Right renal cortex interstitium (tissue), 3 donors: ENCODE data around the gene B4GALNT1. TPM values are rescaled to one million over a fixed set of nuclear protein-coding genes. Genes with fewer than 3 reads are reported as not detected.

Experiments used
- DNase-seq, 3 donors: peaks; one replicate each; pipeline ENCODE4 v3.0.0-alpha.2; 2013; ENCODE audit warnings: low read depth in 3 of 3, low spot score in 2 of 3
- polyA plus RNA-seq, 3 donors: library from polyadenylated mRNA; unstranded; fragments of 120-200 nt; gene quantifications; one replicate each; pipeline ENCODE4 v1.2.1, GENCODE V29; 2013; ENCODE audit not compliant: insufficient read length in 3 of 3

B4GALNT1 gene
- polyA plus RNA-seq, 3 donors: 0.37 to 0.75 (median 0.64) TPM

DNA sequence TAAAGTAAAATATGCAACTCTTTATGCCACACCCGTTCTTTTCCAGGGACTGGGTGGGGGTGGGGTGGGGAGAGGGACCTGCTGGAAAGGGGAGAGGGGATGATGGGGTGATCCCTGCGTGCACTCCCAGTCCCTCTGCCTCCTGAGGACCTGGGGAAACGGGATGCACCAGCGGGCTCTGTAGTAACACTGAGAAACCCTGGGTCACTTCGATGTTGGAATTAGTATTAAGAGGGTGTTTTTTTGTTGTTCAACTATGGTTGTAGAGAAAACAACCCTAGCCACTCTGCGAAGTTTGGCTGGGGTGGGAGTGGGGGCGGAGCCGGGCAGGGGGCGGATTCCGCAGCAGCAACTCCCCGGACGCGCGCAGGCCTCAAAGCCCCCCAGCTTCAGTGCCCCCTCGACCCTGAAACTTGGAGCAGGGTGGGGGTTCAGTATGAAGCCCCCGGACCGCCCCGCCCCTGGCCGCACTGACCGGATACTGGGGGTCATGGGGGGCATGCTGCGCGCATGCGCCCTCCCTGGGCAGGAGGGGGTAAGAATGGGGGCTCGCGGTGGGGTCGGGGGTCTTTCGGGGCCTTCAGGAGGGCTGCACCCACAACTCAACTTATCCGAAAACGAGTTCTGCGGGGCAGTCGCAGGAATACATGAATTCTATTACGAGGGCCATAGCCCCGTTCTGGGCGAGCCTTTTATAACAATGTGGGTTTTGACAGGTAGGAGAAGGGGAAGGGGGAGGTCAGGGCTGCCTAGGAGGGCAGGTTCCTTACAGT is 23.0 kb downstream of the B4GALNT1 start:
- no peak for DNase-seq

GRCh38 chr12:57609101-57609780 is 23.8 kb downstream of the B4GALNT1 start:
- no peak for DNase-seq

- DNase-seq: no peak
These were observed 24.9 kb downstream of the B4GALNT1 start for GRCh38 chr12:57607958-57608663.

- DNase-seq: no peak
These were observed 26.2 kb downstream of the B4GALNT1 start for GRCh38 chr12:57606821-57607220.

DNA sequence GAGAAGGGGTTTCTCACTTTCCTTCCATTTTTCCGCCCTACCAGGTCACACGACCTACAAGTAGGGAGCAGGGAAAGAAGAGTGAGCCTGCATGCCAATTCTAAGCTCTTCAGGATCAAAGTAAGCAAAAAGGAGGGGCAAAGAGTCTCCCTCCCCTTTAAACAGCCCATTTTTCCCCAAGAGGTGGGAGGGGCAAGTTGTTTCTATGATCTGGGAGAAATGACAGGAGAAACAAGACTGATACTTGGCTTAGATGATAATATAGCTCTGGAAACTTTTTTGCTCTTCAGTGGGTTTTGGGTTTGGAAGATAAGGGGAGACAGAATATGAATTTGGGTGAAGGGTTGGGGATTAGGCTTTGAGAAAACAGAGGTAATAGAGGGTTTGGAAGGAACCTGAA is 26.6 kb downstream of the B4GALNT1 start:
- no peak for DNase-seq

DNA sequence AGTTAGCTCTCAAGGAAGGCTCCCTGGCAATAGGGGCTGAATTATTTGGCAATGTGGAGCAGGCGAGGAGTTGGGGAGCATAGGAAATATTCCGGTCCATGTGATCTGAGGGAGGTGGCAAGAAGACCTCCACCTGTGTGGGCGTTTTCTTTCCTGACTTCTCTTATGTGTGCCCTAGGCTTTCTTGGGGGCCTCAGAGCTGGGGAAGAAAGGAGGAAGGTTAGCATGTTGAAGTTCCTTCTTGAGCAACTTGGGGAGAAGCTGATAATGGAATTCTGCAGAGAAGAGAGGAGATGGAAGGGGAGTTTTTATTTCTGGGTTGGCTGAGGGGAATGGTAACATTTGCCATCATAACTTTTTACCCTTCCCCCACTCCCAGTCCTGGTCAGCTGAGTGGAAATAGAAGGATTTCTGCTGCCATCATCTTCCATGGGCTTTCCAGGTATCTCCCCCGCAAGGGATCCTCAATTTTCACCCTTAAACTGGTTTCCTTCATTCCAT is 27.1 kb downstream of the B4GALNT1 start:
- DNase-seq: no peak

- no peak for DNase-seq
These were observed 27.8 kb downstream of the B4GALNT1 start for GRCh38 chr12:57604992-57605810.

GRCh38 chr12:57604454-57604991 is 28.5 kb downstream of the B4GALNT1 start, which contains the start of gene DTX3:
Gene DTX3 (plus strand): TSS chr12:57604824. CDS start chr12:57606518, 1,694 bp downstream.
- no peak for DNase-seq

DNA sequence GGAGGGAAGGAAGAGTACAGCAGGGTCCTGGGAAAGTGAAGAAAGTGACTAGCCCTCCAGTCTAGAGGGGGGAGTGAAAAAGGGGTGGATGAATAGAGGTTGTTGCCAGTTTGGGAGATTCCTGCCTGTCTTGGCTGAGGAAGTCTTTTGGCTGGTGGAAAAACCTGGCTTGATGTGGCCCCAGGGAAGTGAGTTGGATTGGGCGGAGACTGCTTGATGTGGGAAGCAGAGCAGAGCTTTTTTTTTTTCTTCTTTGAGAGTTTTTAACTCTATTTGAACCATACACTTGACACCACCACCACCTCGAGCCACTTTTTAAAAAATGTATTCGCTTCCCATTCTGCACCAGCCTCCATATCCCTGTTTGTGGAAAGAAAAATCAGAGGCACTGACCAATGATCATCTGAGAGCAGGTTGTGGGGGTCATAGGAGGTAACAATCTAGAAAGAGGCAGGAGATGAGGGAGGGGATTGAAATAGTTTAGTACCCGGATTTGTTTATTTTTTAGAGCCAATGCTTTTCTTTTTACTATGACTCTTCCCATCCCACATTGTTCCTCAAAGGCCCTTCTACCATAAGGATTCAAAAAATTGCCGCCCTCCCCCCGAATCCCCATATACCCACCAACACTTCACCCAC is 29.1 kb downstream of the B4GALNT1 start:
- DNase-seq: no peak

DNA sequence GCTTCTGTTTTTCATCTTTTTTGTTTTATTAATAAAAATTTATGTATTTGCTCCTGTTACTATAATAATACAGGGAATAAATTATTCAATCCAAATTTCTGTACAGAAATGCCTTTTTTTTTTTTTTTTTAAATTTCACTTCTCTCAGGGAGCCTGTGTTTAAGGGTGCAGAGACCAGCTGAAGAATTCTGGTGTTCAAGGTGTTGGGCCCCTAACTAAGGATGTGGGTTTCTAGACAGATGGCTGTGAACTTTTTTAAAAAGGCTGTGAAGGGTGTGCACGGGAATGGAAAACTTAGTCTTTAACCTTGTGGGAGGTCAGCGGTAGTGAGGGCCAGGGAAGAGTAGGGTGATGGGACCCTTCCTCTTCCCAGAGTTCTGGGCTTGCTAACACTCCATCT is 29.7 kb downstream of the B4GALNT1 start:
- DNase-seq: no peak

GRCh38 chr12:57602544-57602943 is 30.5 kb downstream of the B4GALNT1 start:
- DNase-seq: no peak

DNA sequence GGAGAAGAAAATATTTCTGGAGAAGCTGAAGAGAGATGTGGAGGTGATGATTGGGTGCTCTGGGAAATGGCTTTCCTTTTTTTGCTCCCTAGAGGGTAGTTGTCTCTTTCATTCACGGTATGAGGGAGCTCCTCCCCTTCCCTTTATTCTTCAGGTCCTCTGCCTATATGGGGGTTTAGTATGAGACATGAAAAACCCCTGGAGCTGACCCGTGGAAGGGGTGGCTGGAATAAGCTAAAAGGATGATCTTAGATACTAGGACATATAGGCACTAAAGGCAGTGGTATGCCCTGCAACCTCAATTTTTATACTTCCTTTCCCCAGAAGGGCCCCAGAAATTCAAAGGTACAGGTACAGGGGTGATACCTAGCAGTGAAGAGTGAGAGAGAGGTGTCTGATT is 32.6 kb downstream of the B4GALNT1 start:
- DNase-seq: no peak

DNA sequence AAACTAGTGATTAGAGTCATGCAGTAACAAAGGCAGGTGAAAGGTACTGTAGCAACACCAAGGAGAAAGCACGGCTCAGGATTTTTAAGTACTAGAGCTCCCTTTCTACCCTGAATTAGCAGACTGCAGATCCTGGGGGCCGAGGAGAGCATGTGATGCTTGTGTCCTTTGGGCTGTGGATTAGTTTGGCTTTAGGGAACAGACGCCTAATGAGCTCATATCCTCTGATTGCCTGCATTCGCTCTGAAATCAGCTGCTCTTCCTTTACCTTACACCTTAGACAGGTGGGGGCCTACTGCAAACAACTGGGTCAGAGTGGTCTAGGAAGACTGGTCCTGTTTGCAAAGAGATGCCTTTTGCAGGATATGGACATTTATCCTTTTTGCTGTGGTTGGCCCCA is 39.8 kb downstream of the B4GALNT1 start:
- no peak for DNase-seq

GRCh38 chr12:57592551-57593165 is 40.3 kb downstream of the B4GALNT1 start:
- DNase-seq: no peak

GRCh38 chr12:57591782-57592325 is 41.1 kb downstream of the B4GALNT1 start:
- DNase-seq: no peak

GRCh38 chr12:57590864-57591781 is 41.9 kb downstream of the B4GALNT1 start, which contains the start of gene PIP4K2C:
Gene PIP4K2C (plus strand): TSS chr12:57591192. CDS start chr12:57591290, 98 bp downstream.
- no peak for DNase-seq

DNA sequence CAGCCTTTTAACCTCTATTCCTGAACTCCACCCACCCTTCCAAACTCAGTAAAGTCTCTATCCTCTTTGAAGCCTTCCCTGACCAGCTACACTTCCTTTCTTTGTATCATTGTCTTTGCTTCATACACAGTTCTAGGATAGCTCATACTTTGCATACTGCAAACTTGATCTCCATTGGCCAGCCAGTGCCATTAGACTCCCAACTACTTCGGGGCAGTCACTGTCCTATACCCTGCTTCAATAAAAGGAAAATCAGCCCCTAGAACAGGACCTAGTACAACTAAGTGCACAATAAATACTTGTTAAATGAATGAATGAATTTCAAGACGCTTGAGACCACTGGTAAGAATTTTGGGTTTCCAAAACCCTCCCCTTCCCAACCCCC is 42.5 kb downstream of the B4GALNT1 start:
- no peak for DNase-seq
